HG03060 (cell line): ENCODE results near the gene MEIOC.
"Not testable (repeated sequence)": the region's sequence is repeated elsewhere in the genome, so short reads cannot be mapped to it uniquely, and the experiment has no call there.

Experiments
- ATAC-seq: cut with Tn5 transposase; IDR thresholded peaks from one replicate; pipeline ENCODE4 v1.9.1; 2021; ENCODE audit warnings: low read depth, moderate number of reproducible peaks; ENCODE audit not compliant: unreplicated experiment

The MEIOC gene

DNA sequence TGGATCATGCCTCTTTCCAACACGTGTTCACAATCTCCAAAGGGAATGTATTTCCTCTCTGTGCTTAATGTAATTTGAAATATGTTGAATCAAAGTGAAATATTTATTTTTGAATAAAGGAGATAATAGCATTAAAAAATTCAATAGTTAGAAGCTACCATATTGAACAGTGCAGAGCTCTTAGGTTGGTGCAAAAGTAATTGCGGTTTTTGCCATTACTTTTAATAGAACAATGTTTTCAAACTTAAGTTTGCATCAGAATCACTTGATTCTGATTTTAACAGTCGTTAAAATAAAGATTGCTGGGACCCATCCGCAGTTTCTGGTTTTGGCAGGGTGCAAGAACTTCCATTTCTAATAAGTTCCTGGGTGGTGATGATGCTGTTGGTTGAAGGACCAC, 10.0 kb upstream of the MEIOC start:
- ATAC-seq, result no peak

DNA sequence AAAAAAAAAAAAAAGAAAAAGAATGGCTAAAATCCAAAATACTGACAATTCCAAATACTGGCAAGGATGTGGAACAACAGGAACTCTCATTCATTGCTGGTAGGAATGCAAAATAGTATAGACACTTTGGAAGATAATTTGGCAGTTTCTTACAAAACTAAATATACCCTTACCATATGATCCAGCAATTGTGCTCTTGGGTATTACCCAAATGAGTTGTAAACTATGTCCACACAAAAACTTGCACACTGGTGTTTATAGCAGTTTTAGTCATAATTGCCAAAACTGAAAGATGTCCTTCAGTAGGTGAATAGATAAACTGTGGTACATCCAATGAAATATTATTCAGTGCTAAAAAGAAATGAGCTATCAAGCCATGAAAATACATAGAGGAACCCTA, 8.5 kb upstream of the MEIOC start:
- no peak for ATAC-seq

DNA sequence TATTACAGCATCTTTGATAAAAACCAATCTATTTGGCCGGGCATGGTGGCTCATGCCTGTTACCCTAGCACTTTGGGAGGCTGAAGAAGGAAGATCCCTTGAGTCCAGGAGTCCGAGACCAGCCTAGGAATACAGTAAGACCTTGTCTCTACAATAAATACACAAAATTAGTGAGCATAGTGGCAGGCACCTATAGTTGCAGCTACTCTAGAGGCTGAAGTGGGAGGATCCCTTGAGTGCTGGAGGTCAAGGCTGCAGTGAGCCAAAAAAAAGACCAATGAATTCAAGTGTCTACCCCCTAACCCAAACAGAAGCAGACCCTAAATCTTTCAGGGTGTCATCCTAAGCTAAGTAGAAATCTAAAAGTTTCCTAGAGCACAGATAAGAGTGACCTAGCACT, 7.3 kb upstream of the MEIOC start:
- ATAC-seq, result no peak

DNA sequence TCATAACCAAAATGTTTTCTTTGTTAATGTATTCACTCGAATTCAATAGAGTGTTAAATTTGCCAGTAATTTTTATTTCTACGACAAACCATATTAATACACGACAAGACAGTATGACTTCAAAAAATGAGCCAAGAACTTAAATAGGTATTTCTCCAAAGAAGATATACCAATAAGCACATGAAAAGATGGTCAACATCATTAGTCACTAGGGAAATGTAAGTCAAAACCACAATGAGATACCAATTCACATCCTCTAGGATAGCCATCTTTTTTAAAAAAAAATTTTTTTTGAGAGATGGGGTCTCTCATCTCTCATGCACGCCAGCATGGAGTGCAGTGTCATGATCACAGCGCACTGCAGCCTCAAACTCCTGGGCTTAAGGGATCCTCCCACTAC, 5.0 kb upstream of the MEIOC start:
- no peak for ATAC-seq

DNA sequence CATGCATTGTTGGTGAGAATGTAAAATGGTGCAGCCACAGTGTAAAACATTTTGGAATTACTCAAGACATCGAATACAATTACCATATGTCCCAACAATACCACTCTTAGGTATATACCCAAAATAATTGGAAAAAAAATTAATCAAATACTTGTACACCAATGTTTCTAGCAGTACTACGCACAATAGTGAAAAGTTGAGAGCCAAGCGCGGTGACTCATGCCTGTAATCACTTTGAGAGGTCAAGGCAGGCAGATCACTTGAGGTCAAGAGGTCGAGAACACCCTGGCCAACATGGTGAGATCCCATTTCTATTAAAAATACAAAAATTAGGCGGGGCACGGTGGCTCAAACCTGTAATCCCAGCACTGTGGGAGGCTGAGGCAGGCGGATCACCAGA, 3.5 kb upstream of the MEIOC start:
- no peak for ATAC-seq

DNA sequence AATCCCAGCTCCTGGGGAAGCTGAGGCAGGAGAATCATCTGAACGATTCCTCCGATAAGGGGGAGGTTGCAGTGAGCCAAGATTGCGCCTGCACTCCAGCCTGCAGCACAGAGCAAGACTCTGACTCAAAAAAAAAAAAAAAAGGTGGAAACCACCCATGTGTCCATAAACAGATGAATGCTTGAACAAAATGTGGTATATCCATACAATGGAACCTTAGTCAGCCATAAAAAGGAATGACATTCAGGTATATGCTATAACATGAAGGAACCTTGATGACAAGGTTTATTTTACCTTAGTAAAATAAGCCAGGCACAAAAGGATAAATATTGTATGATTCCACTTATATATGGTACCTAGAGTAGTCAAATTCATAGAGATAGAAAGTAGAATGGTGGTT, 2.9 kb upstream of the MEIOC start:
- ATAC-seq, result no peak

DNA sequence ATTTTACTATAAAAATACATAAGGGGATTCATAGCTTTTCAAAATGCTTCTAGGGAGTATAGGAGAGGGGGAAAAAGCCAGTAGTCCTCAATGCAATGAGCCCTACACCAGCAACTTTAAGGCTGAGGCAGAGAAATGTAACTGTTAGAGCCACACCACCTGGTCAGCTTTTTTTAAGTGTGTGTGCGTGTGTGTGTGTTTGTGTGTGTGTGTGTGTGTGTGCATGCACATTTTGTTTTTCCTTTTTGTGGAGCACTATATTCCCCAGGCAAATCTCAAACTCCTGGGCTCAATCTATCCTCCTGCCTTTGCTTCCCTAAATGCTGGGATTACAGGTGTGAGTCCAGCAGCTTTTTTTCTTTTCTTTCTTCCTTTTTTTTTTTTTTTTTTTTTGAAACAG, 2.3 kb upstream of the MEIOC start:
- no peak for ATAC-seq

DNA sequence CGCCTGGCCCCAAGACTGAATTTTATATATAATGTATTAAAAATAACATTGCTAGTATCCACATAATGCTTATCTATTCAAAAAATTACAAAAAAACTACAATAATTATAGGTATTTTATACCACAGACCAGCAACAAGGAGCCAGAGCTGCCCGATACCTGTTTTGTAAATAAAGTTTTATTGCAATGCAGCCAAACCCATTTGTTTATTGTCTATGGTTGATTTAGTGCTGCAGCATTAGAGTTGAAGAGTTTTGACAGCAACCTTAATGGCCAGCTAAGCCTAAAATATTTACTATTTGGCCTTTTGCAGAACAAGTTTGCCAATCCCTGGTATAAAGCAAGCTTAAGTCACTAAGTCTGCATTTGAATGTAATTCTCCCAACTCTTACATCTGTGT, 5.6 kb downstream of the MEIOC start:
- ATAC-seq, result no peak

DNA sequence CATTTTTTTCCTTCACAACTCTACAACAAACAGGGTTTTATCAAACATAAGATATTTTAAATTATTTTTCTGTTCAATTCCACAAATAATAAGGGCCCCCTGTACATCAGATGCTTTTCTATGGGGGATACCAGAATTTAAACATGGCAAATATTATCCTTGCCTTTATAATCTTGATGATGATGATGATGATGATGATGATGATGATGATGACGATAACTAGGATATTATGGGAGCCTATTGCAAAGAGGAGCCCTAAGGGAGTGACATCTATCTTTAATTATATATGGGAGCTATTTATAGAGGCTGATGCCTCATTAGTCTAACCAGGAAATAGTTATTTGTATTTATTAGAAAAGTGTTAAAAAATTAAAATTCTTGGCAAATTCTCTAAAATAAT, 6.8 kb downstream of the MEIOC start:
- ATAC-seq, result no peak

DNA sequence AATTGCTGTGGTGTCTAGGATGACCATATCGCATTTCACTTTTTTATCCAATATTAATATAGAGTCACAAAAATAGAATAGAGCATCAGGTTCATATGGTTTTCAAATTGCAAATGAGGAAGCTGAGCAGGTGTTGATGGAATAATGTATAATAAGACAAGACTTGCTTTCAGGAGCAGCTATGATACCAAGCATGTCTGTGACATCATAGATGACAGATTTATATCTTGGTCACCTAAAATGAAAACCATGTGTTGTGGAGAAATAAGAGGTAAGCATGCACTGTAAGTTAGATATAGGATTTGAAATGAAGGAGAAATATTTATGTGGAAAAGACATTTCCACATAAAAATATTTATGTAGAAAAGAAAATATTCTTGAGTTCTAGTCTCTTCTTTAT, 8.6 kb downstream of the MEIOC start:
- ATAC-seq, result no peak

DNA sequence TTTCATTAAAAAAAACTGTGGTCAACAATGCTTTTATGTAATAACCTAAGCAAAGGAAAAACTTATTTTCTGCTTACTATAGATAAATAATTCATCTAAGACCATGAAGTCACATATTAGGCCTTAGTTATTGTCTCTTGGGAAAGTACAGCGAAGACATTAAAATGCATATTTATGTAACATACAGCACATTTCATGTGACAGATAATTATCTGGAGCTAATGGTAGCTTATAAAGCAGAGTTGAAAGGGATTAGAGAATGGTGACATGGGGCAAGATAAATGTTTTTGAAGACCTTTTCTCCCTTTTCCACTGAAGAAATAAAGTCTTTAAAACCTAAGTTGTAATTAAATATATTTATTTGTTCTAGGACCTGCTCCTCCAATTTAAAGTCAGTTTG, 9.7 kb downstream of the MEIOC start:
- ATAC-seq, result no peak

DNA sequence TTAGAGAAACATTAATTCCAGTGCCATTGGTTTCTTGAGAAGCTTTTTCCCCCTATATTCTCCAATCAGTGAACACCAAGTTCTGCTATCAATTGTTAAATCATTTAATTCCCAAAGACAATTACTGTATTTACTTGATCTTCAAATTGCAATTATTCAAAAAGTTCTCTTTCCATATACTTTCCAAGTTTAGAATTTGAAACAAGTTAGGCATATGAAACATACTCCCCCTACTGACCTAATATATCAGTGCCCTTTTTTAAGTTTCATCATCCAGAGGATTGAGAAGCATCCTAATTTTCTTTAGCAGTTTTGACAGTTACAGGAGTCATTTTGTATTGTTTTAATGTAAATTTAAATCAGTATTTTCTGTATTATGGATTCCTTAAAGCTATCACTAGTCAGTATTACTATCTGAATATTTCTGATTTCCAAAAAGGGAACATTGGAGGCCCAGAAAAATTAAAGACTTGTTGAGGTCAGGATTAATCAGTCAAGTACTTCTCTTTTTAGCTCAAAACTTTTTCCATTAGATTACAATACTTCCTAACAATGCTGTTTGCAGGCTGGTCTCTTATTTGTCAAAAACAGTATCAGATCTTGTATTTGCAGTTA, 16.3 kb downstream of the MEIOC start:
- no peak for ATAC-seq

DNA sequence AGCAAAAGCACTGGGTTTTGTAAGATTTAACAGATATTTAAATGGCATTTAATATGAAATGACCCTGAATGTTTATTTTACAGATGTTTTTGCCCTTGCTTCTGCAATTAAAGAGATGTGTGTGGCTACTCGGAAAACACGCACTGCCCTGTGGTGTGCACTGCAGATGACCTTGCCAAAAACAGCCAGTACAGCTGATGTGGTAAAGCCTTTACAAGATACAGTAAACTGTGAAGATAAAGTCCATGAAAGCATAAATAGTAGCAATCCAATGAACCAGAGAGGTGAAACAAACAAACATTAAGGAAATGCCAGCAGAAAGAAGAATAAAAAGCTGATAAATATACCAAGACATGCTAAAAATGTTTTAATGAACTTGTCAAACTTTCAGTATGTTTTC, 17.6 kb downstream of the MEIOC start:
- ATAC-seq, result no peak

DNA sequence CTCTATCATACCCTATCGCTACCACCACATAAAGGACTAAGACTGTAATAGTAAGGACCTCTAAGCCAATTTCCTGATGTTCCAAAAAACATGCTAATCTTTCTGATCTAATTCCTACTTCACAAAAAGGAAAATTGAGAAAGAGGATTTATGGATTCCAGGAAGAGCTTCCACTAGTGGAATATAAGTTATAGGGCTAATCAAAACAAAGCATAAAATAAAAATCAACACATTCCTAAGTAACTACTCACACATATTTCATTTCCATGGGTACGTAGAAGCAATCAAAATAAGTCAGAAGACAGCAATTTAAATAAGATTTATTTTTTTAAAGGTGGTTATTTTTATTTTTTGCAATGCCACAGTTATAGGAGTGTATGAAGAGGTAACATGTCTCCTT, 20.9 kb downstream of the MEIOC start:
- ATAC-seq, result no peak

DNA sequence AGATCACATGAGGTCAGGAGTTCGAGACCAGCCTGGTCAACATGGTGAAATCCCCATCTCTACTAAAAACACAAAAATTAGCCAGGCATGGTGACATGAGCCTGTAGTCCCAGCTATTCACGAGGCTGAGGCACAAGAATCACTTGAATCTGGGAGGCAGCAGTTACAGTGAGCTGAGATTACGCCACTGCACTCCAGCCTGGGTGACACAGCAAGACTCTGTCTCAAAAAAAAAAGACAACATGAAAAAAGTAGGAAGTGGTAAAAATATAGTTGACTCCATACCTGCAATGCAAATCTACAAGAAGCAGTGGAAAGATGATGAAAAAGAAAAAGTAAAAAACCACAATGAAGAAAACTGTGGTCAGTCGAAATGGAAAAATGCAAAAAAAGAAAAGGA, 27.0 kb downstream of the MEIOC start:
- ATAC-seq, result not testable (repeated sequence)

DNA sequence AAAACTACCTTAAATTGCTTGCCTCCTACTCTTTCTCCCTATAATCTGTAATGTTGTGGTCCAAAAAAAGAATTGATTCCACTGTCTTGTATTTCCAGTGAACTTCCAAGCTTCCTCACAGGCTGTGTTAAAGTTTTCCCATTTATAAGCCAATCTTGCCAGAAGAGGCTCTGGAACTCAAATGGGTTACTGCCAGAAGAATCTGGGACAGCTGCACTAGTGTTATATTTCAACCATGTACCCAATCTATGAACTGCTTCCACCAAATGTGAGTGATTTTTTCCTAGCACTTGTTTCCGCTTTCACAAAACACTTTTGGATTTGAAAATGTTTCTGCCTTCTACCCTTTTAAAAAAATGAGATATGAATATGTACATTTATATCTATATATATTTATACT, 31.5 kb downstream of the MEIOC start:
- ATAC-seq, result no peak

DNA sequence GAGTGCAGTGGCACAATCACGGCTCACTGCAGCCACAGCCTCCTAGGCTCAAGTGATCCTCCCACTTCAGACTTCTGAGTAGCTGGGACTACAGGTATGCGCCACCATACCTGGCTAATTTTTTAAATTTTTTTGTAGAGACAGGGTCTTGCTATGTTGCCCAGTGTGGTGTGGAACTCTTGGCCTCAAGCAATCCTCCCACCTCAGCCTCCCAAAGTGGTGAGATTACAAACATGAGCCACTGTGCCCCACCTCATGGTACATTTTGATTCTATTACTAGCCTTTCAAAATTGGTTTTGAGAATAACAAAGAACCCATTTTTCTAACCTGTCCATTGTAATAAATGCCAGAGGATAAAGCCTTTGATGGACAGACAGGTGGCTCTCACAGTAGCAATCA, 31.9 kb downstream of the MEIOC start:
- ATAC-seq, result no peak

DNA sequence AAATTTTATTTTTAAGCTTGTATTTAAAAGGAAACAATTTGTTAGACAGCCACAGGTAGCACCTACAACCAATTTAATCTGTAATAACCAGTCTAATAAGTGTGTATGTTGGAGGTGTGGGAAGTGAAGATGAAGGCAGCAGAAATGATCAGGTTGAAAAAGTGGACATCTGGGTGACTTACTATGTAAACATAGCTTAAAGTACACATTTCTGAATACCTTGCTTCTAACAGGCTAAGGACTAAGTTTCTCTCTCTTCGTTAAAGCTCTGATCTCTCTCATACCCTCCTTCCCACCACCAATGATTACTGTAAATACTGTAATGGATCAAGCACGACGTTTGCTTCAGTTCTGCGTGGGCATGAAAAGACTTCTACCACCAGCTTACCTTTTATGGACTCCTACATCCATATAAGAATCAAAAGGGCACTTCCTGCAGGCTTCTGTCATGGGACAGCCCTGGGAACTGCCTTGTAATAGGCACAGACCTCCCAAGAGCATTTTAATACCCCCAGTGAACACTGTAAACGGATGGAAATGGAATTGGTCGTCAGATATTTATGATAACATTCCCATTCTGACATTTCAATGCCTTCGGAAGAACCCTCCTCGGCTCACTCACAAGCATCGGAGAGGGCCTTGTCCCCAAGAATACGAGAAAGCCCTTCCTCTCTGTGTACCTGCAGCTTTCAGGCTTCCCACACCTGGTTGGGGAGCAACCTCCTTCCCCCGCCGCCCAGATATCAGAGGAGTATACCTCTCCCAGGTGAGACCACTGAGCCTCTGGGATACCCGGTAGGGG, 32.6 kb downstream of the MEIOC start:
- no peak for ATAC-seq

DNA sequence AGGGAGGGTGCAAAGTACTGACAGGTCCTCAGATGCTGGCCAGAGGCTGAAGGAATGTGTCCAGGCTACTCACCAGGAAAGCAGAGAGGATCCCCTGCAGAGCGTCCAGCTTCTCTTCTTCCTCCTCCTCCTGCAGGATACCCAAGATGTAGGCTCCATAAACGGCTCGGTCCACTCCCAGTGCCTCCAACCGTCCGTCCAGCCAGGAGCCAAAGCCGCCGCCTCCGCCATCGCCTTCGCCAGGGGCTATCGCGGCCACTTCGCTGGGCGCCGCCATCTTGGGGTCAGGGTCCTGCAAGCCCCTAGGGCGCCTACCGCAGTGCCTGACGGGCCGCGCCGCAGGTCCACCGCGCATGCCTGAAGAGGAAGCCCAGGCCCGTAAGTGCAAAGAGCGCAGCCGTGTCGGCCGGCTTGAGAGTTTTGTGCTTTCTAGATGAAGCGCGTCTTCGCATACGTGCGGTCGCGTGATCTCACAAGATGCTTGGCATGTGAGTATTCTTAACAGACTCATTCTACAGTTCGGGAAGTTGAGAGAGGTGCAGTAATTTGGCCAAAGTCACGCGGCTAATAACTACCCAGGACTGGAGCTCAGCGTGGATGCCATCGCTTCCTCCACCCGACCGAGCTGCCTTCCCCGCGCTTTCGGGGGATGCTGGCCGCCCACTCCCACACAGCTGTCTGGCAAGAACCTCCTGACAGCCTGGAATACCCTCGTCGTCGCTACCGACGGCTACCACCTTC, 33.4 kb downstream of the MEIOC start, which contains the start of gene CCDC43:
CCDC43 (minus strand) TSS at position 300 of the 741 bp plus-strand sequence; CDS start at position 277, 23 bp downstream.
- peak; percentile 51 for ATAC-seq

DNA sequence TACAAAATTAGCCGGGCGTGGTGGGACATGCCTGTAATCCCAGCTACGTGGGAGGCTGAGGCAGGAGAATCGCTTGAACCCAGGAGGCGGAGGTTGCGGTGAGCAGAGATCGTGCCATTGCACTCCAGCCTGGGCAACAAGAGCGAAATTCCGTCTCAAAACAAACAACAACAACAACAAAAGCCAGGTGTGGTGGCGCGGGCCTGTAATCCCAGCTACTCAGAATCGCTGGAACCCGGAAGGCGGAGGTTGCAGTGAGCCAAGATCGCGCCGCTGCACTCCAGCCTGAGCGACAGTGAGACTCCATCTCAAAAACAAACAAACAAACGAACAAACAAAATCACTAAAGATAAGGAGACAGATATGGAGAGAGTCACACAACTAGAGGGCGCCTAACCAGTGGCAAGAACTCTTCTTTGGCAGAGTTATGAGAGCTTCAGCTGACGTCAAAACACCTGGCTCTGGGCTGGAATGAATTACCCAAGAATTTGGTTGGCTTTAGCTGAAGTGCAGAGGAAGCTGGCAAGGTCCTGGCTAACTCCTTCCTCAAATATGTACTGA, 34.6 kb downstream of the MEIOC start:
- ATAC-seq, result not testable (repeated sequence)

DNA sequence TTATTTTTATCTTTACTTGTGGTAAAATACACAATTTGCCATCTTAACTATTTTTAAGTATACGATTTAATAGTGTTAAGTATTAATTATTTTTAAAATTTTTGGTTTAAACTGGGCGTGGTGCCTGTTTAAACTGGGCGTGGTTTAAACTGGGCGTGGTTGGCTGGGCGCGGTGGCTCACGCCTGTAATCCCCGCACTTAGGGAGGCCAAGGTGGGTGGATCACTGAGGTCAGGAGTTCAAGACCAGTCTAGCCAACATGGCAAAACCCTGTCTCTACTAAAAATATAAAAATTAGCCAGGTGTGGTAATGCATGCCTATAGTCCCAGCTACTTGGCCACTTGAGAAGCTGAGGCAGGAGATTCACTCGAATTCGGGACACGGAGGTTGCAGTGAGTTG, 37.3 kb downstream of the MEIOC start:
- ATAC-seq, result no peak
